ENCODE data around the gene USH2A.

DNA sequence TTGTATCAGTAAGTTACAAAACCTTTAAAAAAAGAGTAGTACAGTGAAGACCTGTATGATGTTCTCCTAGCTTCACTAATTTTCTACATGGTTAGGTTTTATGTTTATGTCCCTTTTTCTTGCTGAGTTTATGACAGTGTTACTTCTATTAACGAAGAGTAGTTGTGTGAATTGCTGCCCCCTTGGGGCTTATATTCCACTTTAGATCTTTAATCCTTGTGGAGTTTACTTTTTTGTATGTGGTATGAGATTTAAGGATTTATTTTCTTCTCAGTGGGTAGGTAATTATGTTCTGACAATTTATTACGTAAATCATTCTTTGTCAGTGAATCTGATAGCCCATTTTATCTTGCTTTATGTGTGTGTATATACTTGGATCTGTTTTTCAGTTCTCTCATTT, 841.4 kb downstream of the USH2A start:
- TF ChIP-seq CTCF (IDR thresholded peaks at IDR 0.05; ENCODE audit: insufficient read depth, low read length, poor library complexity, severe bottlenecking): no peak
- no peak for TF ChIP-seq EZH2phosphoT487 (conservative IDR thresholded peaks at IDR 0.05; ENCODE audit: low read length)

Data from SU-DHL-6 (cell line).